ENCODE data around the gene KBTBD7. TPM values are rescaled to one million over a fixed set of nuclear protein-coding genes. Genes with fewer than 3 reads are reported as not detected.

The KBTBD7 gene
- total and polyA plus RNA-seq, 9 donors: 7.3 to 11.0 (median 8.8) TPM

DNA sequence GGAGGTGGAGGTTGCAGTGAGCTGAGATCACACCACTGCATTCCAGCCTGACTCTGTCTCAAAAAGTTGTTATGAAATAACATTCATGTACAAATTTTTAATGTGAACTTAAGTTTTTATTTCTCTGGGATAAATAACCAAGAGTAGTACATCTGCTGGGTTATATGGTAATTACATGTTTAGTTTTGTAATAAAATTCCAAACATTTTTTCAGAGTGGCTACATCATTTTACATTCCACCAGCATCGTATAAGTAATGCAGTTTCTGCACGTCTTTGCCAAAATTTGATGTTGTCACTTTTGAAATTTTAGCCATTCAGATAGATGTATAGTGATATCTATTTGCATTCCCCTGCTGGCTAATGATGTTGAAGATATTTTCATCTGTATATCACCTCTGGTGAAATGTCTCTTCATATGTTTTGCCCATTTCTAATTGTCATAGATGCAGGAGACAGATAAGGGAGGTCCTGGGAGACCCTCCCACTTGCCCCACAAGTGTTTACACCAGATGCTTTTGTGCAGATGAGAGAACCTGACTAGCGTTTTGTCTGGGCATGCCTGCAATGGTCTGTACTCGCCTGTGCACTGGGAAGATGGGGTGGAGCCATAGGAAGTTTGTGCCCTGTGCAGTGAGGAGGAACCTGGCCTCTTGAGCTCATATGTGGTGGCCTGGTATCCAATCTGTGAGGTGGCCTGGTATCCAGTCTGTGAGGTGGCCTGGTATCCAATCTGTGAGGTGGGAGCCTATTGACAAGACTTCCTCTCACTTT, 49.0 kb downstream of the KBTBD7 start:
- no peak for DNase-seq
- Histone ChIP-seq H3K4me1 (ENCODE audit: control insufficient read depth, insufficient read depth, low read length) (no peaks in the 10 kb centered on the region), H3K27ac (ENCODE audit: low read length) (no peak overlapping the region), H3K4me3 (ENCODE audit: low read length) (no peak overlapping the region), H3K9me3 (replicated peaks; ENCODE audit: control insufficient read depth, low read depth, low read length) (peaks cover 25% of the 10 kb centered on the region), H3K36me3 (ENCODE audit: control insufficient read depth, insufficient read depth, low read length) (peaks cover 2% of the 10 kb centered on the region), H3K27me3 (ENCODE audit: control insufficient read depth, insufficient read depth, low read length) (no peaks in the 10 kb centered on the region)
- WGBS (ENCODE audit: insufficient coverage): 89% methylated on average over 2 of the region's 4 CpGs

DNA sequence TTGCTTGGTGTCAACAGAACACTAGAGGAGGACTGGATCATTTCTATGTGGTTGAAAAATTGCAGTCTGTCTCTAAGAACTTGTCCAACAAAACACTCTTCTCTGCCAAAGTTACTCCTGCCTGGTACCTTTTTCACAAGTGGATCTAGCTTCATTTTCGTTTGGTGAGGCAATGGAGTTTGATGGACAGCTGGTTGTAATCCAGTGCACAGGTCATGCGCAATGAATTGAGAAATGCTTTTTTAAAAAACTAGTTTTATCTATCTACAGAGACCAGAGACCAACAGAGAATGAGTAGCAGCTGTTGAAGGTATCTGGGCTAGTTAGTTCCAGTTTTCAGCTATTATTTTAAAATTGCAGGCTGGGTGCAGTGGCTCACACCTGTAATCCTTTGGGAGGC, 49.8 kb downstream of the KBTBD7 start:
- H3K4me1 ChIP-seq (ENCODE audit: control insufficient read depth, insufficient read depth, low read length): no peaks in the 10 kb centered on the region
- H3K27ac ChIP-seq (ENCODE audit: low read length): no peak overlapping the region
- H3K27me3 ChIP-seq (ENCODE audit: control insufficient read depth, insufficient read depth, low read length): no peaks in the 10 kb centered on the region
- peaks cover 17% of the 10 kb centered on the region for H3K9me3 ChIP-seq (replicated peaks; ENCODE audit: control insufficient read depth, low read depth, low read length)
- no peak overlapping the region for H3K4me3 ChIP-seq (ENCODE audit: low read length)
- no CpG with 5 or more reads among the region's 2 CpGs for WGBS (ENCODE audit: insufficient coverage)
- no peaks in the 10 kb centered on the region for H3K36me3 ChIP-seq (ENCODE audit: control insufficient read depth, insufficient read depth, low read length)
- DNase-seq: no peak

Other genes with a start within 250 kb of the KBTBD7 start
- gene ELF1, start 175.3 kb downstream of the KBTBD7 start, total RNA-seq: 25.8 TPM
- 10 to 100 TPM; 21.7 to 39.5 (median 28.8) TPM for gene ELF1, start 175.3 kb downstream of the KBTBD7 start, polyA plus RNA-seq (ENCODE audit: insufficient read depth in 1 of 8, insufficient read length in 8 of 8, low replicate concordance in 1 of 8)
- gene WBP4, start 133.1 kb downstream of the KBTBD7 start, total RNA-seq: 11.7 TPM
- 10 to 100 TPM; 13.2 to 17.5 (median 16.8) TPM for gene WBP4, start 133.1 kb downstream of the KBTBD7 start, polyA plus RNA-seq (ENCODE audit: insufficient read depth in 1 of 8, insufficient read length in 8 of 8, low replicate concordance in 1 of 8)
- gene KBTBD6, start 61.8 kb downstream of the KBTBD7 start, total RNA-seq: 9.3 TPM
- 10 to 100 TPM in 5 of 8 donors, 1 to 10 TPM in 3; 8.6 to 14.6 (median 11.3) TPM for gene KBTBD6, start 61.8 kb downstream of the KBTBD7 start, polyA plus RNA-seq (ENCODE audit: insufficient read depth in 1 of 8, insufficient read length in 8 of 8, low replicate concordance in 1 of 8)
- gene MTRF1, start 69.0 kb upstream of the KBTBD7 start, total RNA-seq: 11.5 TPM
- 10 to 100 TPM in 4 of 8 donors, 1 to 10 TPM in 4; 8.6 to 13.2 (median 9.7) TPM for gene MTRF1, start 69.0 kb upstream of the KBTBD7 start, polyA plus RNA-seq (ENCODE audit: insufficient read depth in 1 of 8, insufficient read length in 8 of 8, low replicate concordance in 1 of 8)
- gene NAA16, start 116.7 kb upstream of the KBTBD7 start, total RNA-seq: 16.2 TPM
- gene NAA16, start 116.7 kb upstream of the KBTBD7 start, polyA plus RNA-seq (ENCODE audit: insufficient read depth in 1 of 8, insufficient read length in 8 of 8, low replicate concordance in 1 of 8): 10 to 100 TPM; 12.2 to 27.1 (median 16.7) TPM